OCI-M2 (cell line): ENCODE measurements around the gene AMBP.
"Not testable (repeated sequence)": the region's sequence is repeated elsewhere in the genome, so short reads cannot be mapped to it uniquely, and the experiment has no call there.

Source experiments
- DNase-seq: peaks from one replicate; lab custom pipeline; 2025; ENCODE audit not compliant: unreplicated experiment; lab: John Stamatoyannopoulos, UW

The AMBP gene

DNA sequence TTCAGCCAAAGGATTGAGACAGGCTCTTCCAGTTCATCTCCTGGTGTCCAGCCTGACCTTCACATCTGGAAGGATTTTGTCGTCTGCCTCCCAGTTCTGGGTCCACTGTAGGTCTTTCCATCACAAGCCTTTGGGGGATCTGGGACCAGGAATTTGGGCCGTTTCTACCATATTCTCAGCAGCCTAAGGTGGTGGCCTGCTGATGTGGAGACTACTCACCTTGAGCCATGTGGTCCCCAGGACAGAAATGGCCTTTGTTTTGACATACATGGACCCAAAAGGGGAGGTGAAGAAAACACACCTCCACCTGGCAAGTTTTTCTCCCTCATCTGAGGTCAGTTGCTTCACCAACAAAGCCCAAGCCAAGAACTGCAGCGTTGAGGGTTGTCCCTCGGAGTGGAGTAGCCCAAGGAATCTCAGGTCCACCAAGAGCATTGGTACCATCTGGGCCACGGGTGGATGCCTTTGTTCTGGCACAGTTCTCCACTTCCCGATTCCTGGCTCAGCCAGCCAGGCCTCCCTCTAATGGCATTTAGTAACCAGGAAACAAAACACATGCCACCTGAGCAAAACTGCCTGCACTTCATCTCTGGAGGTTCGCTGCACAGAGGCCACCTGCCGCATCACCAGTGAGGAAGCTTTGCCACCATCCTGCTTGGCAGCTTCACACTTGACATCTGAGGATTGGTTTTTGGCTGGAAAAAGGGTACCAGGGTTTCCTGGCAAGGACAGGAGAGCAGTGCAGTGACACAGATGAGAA lies 24.7 kb downstream of the AMBP start:
- no peak for DNase-seq

- no peak for DNase-seq
Observed at GRCh38 chr9:114051706-114052105, 26.4 kb downstream of the AMBP start.

DNA sequence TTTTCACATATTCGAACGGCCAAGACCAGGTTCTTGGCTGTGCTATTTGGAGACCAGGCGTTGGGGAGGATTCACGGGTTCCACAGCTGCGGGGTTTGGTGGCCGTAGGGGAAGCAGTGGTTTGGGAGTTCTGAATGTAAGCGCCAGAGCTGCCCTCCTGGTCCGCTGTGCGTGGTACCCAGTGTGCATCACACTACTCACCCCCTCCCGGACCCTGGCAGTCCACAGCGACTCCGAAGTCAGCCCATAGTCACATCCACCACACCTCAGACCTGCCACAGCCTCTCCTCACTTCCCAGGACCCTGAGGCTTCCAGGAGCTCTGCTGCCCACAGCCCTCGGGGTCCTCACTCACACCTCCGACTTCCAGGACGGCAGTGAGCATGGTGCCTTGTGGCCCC lies 26.8 kb downstream of the AMBP start:
- no peak for DNase-seq

DNA sequence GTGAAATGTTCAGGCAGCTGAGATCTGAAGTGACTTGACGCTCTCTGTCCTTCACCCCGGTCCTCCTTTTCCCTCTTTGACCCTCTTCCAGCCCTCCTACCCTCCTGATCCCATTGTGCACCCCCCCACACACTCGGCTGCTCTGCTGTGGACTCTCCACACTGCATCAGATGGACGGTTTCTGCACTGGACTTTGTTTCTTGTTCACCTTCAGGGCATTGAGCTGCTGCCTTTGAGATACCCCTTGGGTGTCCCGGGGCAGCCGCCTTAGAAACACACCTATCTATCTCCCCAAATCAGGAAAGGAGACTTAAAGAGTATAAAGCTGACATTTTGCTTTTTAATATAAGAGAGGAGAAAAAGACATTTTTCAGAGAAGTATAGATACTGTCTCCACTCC lies 27.5 kb downstream of the AMBP start:
- DNase-seq: no peak

- DNase-seq: no peak
Observed at GRCh38 chr9:114050226-114050568, 27.9 kb downstream of the AMBP start.

DNA sequence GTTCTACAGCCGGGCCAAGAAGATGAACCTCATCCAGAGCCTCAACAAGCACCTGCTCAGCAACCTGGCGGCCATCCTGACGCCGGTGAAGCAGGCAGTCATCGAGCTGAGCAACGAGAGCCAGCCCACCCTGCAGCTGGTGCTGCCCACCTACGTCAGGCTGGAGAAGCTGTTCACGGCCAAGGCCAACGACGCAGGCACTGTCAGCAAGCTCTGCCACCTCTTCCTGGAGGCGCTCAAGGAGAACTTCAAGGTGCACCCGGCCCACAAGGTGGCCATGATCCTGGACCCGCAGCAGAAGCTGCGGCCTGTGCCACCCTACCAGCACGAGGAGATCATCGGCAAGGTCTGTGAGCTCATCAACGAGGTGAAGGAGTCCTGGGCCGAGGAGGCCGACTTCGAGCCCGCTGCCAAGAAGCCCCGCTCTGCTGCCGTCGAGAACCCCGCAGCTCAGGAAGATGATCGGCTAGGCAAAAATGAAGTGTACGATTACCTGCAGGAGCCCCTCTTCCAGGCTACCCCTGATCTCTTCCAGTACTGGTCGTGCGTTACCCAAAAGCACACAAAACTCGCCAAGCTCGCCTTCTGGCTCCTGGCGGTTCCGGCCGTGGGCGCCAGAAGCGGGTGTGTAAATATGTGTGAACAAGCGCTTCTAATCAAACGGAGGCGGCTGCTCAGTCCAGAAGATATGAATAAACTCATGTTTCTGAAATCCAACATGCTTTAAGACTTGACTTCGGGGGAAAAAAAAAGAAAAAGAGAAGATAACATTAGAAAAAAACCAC lies 28.5 kb downstream of the AMBP start:
- no peak for DNase-seq

DNA sequence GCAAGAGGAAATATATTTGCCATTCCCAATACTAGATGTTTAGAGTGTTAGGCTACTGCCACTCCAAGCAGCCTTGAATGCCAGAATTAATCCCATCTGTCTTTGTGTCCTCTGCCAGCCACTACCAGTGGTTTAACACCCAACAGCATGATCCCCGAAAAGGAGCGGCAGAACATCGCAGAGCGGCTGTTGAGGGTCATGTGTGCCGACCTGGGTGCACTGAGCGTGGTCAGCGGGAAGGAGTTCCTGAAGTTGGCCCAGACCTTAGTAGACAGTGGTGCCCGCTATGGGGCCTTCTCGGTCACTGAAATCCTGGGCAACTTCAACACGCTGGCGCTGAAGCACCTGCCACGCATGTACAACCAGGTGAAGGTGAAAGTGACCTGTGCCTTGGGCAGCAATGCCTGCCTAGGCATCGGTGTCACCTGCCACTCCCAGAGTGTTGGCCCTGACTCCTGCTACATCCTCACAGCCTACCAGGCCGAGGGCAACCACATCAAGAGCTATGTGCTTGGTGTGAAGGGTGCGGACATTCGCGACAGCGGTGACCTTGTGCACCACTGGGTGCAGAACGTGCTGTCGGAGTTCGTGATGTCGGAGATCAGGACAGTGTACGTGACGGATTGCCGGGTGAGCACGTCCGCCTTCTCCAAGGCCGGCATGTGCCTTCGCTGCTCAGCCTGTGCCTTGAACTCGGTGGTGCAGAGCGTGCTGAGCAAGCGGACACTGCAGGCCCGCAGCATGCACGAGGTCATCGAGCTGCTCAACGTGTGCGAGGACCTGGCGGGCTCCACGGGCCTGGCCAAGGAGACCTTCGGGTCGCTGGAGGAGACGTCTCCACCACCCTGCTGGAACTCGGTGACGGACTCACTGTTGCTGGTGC lies 29.3 kb downstream of the AMBP start:
- DNase-seq: no peak

GRCh38 chr9:114047717-114048116 lies 30.4 kb downstream of the AMBP start:
- no peak for DNase-seq

DNA sequence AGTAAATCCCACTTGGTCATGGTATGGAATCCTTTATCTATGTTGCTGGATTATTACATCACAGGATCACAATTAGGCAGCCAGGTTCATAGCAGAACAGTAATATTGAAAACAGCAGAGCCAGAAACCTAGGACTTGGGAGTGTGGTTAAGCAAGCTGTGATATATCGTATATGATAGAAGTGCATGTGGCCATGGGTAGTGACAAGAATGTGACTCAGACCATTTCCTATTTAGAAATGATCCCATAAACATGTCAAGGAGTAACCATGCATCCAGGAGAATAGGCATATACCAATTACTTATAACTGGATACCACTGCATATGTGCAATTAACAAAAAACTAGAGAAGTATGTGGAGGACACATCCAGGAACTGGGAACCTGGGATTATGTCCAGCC lies 31.2 kb downstream of the AMBP start:
- DNase-seq: no peak

- no peak for DNase-seq
Observed at GRCh38 chr9:114046237-114046755, 31.8 kb downstream of the AMBP start.

DNA sequence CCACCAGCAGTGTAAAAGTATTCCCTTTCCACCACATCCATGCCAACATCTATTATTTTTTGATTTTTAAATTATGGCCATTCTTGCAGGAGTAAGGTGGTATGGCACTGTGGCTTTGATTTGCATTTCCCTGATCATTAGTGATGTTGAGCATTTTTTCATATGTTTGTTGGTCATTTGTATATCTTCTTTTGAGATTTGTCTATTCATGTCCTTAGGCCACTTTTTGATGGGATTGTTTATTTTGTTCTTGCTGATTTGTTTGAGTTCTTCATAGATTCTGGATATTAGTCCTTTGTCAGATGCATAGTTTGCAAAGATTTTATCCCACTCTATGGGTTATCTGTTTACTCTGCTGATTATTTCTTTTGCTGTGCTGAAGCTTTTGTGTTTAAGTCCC lies 34.4 kb downstream of the AMBP start:
- not testable (repeated sequence) for DNase-seq

DNA sequence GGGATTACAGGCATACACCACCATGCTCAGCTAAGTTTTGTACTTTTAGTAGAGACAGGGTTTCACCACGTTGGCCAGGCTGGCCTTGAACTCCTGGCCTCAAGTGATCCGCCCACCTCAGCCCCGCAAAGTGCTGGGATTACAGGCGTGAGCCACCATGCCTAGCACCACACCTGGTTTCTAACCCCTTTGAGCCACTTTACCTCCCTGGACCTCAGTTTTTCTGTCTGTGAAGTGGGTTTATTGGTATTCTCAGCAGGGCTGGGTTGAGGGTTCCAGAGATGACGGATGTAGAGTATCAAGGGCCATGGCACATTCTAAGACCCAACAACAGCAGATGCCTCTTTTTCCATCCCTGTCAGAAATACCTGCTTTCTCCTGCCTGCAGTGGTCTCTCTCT lies 38.6 kb downstream of the AMBP start:
- no peak for DNase-seq

- no peak for DNase-seq
Observed at GRCh38 chr9:114038724-114039313, 39.3 kb downstream of the AMBP start.

DNA sequence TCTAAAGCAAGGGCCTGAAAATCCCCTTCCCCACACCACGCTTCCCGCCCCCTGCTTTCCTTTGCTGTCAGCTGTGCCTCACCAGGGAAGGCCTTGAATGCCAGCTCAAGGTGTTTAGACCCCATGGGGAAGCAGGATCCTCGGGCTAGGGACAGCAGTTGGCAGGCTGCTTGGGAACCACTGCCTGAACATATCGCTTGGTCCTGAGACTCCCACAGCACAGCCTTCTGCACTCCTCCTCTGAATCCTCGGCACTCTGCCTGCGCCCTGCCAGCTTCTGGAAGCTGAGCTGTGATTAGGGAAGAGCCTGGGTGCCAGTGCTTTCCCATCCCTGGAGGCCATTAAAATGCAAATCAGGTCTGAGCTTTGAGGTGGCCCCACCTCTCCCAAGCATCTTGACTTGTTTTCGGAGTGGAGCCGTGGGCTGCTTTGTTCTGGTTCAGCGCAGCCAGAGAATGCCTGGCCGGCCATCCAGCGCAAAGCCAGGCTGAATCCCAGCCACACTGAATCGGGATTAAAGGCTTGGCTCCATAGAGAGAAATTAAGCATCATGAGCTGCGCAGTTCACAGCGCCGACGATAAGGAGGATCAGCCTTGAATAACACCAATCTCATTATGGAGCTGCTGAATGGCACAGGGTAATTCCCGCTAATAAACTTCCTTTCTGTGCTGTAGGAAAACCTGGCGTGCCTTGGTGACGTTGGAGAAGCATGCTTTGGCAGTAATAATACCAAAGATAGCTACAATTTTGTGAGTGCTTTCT lies 40.0 kb downstream of the AMBP start:
- no peak for DNase-seq

GRCh38 chr9:114037249-114037648 lies 40.9 kb downstream of the AMBP start:
- DNase-seq: no peak

DNA sequence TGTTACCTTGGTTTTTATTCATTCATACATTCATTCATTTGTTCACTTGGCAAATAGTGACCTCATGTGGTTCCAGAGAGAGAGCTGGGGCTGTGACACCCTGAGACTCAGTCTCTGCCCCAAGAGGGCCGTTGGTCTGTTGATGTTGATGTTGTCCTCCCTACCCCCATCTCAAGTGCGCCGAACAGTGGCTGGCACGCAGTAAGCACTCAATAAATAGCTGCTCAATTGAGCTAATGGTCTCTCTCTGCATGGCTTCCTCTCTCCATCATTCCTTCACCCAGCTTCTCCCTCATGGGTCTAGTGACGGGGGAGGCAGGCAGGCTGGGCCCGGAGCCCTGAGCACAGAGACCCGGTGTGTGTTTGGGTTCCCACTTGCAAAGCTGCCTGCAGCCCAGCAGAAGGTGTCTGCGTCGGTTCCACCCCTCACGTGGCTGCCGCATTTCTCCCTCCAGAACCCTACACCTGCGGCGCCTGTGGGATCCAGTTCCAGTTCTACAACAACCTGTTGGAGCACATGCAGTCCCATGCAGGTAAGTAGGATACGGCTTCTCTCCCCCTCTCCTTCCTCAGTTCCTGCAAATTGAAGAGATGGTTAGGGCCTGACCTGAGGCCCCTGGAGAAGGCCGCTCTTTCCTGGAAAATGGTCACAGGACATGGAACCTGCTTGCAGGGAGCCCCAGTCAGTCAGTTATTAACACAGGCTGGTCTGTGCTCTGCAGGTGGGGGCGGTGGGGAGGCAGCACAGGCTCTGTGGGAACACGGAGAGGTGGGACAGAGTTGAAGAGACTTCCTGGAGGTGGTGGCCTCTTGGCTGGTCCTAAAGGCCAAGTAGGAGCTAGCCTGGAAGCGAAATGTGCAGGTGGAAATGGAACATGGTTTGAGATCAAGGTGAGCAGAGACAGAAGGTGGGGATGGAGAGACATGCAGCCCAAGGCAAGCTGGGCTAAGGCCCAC lies 42.0 kb downstream of the AMBP start:
- DNase-seq: no peak

DNA sequence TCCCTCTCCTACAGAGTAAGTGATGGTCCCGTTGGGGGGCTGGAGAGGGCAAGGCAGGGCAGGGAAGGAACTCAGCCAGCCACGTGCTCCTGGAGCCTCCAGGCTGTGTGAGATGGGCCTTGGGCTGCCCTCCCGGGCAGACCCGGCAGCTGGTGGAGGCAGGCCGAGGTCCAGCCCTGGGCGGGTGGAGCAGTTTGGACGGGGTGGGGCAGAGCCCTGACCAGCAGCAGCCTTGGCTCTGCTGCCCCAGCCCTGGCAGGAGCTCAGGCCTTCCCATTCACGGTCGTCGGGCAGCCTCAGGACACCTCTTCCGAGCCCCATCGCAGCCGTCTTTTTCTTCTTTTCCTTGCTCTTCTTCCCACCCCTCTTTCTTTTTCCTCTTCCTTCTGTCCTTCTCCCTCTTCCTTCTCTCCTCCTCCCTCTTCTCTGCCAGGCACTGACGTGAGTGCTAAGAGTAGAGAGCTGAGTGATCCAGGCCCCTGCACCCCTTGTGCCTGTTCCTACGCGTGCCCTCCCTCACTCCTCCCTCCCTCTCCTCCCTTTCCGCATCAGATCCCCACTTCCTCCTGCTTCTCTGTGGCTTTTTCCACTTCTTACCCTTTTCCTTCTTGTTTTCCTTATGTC lies 42.8 kb downstream of the AMBP start:
- DNase-seq: no peak

DNA sequence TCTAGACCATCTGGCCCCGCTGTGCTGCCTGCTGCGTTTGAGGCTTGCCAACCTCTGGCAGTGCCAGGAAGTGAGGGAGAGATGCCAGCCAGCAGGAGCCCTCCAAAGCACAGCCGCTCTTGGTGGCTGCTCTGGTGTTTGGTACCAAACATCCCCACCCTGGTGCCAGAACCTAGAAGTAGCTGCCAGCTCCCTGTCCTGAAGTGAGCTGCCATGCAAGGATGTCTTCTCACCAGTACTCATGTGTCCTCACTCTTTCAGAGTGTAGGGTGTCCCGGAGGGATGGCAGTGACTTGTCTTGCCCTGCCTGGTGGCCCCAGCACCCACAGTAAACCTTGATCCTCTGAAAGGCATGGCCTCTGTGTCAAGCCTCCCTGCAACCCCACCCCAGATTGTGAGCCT lies 43.4 kb downstream of the AMBP start:
- no peak for DNase-seq

DNA sequence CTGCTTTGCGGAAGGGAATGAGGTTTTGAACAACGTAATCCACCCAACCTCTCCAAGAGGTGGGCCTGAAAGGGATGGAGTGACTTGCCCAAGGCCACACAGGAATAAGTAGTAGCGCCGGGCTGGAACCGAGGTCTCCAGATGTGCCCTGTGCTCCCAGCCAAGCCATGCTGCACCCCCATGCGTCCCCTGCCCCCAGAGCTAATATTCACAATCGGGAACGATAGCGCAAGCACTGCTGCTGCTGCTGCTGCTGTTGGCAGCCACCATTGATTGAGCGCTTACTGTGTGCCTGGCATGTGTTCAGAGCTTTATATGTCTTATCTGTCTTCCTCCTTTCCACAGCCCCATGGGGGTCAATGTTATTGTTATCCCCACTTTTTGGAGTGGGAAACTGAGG lies 43.9 kb downstream of the AMBP start:
- no peak for DNase-seq
